Measurements from ENCODE around the gene IFNL1. TPM values are rescaled to one million over a fixed set of nuclear protein-coding genes. Genes with fewer than 3 reads are reported as not detected.
"Not testable (repeated sequence)": the region's sequence is repeated elsewhere in the genome, so short reads cannot be mapped to it uniquely, and the experiment has no call there.

The IFNL1 gene
- total RNA-seq, 1 experiment from 2014 or later, result not detected

GRCh38 chr19:39270036-39270871 lies 26.0 kb upstream of the IFNL1 start:
- no peak for DNase-seq (ENCODE audit: low spot score)

GRCh38 chr19:39273859-39274258 lies 22.3 kb upstream of the IFNL1 start:
- not testable (repeated sequence) for DNase-seq (ENCODE audit: low spot score)

- no peak for DNase-seq (ENCODE audit: low spot score)
These were observed 20.6 kb upstream of the IFNL1 start for GRCh38 chr19:39275578-39275977.

- DNase-seq (ENCODE audit: low spot score), result no peak
These were observed 19.5 kb upstream of the IFNL1 start for GRCh38 chr19:39276740-39277139.

DNA sequence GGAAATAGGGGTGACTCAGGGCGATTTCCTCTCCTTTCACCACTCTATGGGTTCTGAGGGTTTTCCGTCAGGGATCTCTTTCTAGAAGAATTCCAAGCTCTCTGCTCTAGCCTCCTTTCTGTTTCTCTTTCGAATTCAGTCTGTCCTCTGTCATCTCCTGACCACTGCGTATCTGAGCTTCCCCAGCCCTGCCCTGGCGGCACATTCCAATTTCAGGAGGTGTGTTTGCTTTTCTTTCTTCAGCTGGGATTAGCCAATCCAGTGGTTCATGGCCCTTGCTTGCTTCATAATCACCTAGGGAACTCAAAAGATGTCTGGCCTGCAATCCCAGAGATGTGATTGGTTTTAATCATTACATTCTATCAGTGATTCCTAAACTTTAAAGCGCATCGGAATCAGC lies 18.6 kb upstream of the IFNL1 start:
- DNase-seq (ENCODE audit: low spot score), result no peak

- DNase-seq (ENCODE audit: low spot score), result no peak
These were observed 14.2 kb upstream of the IFNL1 start for GRCh38 chr19:39282021-39282420.

DNA sequence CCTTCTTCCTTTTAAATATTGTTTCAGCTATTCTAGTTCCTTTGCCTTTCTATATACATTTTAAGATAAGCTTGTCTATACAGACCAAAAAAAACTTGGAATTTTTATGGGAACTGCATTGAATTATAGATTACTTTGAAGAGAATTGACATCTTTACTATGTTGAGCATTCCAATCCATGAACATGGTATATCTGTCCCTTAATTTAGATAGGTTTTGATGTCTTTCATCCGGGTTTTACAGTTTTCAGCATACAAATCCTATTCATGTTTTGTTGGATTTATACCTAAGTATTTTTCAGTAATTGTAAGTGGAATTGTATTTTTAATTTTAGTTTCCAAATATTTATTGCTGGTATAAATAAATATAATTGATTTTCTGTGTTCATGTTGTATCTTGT lies 12.2 kb upstream of the IFNL1 start:
- DNase-seq (ENCODE audit: low spot score), result no peak

DNA sequence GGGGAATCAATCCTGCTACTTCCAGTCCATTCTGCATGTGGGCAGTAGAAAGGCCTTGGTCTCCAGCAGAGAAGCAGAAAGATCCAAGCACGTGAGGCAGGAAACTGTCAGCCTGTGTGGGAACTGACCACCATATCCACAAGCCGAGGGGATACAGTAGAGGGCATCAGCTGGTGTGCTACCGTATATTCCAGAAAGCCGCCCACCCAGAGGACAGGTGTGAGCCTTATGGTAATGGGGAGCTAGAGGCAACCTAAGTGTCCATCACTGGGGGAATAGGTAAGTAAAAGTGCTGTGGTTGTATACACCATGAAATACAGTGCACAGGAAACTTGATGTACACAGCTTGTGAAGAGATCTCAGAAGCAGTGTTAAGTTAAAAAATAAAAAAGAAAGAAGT lies 2.8 kb upstream of the IFNL1 start:
- DNase-seq (ENCODE audit: low spot score), result no peak

DNA sequence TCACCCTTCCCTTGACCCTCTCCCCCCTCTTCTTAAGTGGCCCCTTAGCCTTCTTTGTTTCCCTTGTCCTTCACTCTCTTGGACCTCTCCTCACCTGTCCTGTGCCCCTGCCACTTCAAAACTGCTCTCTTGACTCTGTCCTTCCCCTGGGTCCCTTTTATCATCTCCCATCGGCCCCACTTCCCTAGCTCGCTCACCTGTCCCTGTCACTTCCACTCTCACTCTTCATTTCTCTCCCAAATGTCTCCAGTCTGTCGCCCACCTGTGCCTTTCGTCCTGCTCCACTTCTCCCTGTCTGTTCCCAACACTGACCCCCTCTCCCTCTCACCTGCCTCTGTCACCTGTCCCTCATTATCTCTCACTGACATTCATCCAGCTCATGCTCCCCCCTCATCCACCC lies 699 bp downstream of the IFNL1 start:
- DNase-seq (ENCODE audit: low spot score), result no peak

- DNase-seq (ENCODE audit: low spot score), result no peak
These were observed 1.9 kb downstream of the IFNL1 start for GRCh38 chr19:39297931-39298634.

- DNase-seq (ENCODE audit: low spot score), result no peak
These were observed 3.2 kb downstream of the IFNL1 start for GRCh38 chr19:39299404-39299803.

DNA sequence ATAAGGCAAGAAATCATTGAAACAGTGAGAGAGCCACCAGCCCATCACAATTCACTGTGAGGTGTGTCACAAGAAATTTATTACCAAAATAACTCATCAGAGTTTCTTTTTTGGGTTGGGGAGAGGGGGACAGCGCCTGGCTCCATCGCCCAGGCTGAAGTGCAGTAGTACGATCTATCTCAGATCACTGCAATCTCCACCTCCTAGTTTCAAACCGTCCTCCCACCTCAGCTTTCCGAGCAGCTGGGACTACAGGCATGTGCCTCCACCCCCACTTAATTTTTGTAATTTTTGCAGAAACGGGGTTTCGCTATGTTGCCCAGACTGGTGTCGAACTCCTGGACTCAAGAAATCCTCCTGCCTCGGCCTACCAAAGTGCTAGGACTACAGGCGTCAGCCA lies 3.6 kb downstream of the IFNL1 start:
- no peak for DNase-seq (ENCODE audit: low spot score)

GRCh38 chr19:39301021-39301420 lies 4.8 kb downstream of the IFNL1 start:
- no peak for DNase-seq (ENCODE audit: low spot score)

GRCh38 chr19:39301562-39301961 lies 5.4 kb downstream of the IFNL1 start:
- no peak for DNase-seq (ENCODE audit: low spot score)

DNA sequence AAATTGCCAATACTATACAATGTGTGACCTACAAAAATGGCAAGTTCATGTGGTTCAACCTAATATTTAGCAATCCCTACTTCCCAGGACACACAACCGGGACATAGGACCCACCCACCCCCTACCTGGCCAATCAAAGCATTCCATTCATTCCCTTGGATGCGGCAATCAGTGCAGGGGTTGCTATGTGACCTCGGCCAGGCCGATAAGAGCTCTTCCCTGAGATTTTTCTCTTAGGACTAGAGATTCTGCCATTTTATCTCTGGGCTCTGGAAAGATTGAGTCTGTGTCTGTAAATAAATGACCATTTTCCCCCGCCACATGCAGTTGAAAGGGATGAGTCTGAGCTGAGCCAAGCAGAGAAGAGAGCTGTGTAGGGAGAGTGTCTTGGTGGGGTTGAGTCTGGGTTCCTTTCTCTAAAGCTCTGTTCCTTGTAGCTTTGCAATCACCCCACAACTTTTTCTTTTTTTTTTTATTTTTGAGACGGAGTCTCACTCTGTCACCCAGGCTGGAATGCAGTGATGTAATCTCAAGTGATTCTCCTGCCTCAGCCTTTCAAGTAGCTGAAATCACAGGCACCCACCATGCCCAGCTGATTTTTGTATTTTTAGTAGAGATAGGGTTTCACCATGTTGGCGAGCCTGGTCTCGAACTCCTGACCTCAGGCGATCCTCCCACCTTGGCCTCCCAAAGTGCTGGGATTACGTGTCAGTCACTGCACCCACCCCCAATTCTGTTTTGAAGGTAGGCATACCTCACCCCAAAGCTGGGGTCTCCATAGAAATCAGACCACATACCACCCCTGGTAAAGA lies 7.4 kb downstream of the IFNL1 start:
- DNase-seq (ENCODE audit: low spot score), result no peak

GRCh38 chr19:39304185-39304513 lies 7.9 kb downstream of the IFNL1 start:
- DNase-seq (ENCODE audit: low spot score), result no peak

- no peak for DNase-seq (ENCODE audit: low spot score)
These were observed 8.7 kb downstream of the IFNL1 start for GRCh38 chr19:39304701-39305571.

DNA sequence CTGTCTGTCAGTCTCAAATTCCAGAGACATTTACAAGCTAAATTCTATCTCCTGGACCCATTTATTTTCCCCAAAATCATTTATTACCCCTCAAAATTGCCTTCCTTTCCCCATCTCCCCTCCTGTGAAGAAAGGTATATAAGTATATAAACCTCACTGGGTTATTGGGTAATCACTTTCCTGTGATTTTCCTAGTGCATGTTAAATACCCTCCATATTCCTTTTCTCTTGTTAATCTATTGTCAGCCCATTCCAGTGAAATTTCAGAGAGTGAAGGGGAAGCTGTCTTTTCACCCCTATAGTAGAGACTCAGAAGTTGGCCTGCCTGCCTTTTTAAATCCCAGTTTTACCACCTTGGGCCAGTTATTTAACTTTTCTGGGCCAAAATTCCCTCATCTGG lies 9.9 kb downstream of the IFNL1 start:
- no peak for DNase-seq (ENCODE audit: low spot score)

DNA sequence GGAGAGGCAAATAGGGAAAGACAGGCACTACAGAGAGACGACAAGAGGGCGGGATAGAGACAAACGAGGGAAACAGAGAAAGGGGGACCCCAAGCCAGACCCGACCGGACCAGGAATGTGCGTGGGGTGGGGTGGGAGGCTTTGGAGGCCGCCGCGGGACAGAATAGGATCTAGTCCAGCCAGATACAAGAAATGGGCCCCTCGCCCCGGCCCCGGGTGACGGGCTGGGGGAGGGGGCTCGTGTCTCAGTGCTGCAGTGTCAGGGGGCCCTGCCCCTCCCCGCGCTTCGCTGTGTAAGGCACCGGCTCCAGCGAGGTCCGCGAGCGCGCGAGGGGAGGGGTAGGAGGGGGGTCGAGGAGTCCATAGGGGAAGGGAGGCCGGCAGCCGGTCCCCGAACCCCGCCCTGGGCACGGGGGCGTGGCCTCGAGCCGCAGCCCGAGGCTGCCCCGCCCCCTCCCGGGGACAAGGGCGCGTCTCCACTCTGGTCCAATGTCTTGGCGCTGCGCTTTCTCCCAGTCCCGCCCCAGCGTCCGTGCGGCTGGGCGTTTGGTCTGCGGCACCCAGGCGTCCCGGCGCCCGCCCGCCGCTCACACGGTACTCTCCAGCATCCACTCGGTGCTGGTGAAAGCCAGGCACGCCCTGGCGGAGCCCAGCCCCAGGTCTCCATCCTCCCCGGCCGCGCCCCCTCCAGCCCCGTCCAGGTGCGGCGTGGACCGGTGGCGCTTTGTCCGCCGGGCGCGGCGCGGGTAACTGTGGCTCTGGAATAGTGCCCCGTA lies 11.0 kb downstream of the IFNL1 start:
- DNase-seq (ENCODE audit: low spot score), result no peak

GRCh38 chr19:39307822-39308530 lies 11.8 kb downstream of the IFNL1 start:
- no peak for DNase-seq (ENCODE audit: low spot score)

Data from H4 (cell line).